ENCODE results near the gene PRR7.

GRCh38 chr5:177450667-177451424, 4.2 kb downstream of the PRR7 start:
- TF ChIP-seq CTCF (IDR thresholded peaks at IDR 0.05) (no peak), POLR2A (IDR thresholded peaks at IDR 0.05) (no peak)
